GM04503 (cell line): ENCODE measurements around the gene CCDC40.

ENCODE experiments used
- DNase-seq: peaks from one replicate; pipeline ENCODE4 v3.0.0-alpha.2; 2012; ENCODE audit warnings: low read depth

Gene CCDC40

DNA sequence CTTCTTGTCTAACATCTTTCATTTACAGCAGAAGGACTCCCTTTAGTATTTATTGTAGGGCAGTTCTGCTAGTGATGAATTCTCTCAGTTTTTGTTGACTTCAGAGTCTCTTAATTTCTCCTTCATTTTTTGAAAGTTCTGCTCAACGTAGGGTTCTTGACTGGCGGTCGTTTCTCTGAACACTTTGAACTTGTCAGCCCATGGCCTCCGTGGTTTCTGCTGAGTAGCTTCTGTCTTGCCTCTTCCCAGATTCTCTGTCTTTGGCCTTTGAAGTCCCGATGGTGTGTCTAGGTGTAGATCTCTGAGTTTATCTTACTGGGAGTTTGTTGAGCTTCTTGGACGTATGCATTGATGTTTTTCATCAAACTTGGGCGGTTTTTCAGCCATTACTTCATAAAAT lies 78.3 kb downstream of the CCDC40 start:
- DNase-seq, result no peak

DNA sequence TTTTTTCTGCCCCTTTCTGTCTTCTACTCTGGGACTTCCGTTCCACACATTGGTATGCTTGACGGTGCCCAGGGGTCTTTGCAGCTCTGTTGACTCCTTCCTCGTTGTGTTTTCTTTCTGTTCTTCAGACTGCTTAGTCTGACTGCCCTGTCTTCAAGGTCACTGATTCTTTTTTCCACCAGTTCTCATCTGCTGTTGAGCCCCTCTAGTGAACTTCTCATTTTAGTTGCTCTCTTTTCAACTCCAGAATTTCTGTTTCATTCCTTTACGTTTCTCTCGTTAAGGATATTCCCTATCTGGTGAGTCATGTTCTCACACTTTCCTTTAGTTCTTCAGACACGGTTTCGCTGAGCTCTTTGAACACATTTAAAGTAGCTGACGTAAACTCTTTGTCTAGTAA lies 78.7 kb downstream of the CCDC40 start:
- no peak for DNase-seq

DNA sequence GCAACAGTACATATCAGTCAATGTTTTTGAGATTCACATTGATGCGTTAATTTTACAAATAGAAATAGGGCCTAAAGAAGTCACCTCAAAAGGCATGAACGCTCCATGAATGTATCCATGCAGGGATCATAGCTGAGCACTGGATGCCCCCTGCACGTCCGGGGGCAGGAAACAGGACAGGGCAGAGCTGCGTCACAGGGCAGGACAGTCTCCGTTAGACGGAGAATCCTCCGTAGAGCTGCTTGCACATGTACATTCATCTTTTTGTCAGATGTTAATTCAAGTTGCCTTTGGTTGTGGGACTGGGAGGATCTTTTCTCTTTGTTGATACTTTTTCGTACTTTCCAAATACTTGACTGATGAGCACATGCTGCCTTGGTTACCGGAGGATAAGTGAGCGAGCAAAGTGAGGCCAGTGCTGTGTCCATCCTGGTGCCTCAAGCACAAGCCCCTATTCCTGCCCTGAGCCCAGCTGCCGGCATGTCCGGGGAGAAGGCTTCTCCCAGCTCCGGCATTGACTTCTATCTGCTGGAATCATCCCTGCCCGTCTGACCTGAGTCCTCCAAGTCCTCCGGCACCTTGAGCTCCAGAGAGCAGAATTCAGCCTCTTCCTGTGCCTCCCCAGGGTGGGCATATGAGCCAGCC lies 80.0 kb downstream of the CCDC40 start:
- no peak for DNase-seq

DNA sequence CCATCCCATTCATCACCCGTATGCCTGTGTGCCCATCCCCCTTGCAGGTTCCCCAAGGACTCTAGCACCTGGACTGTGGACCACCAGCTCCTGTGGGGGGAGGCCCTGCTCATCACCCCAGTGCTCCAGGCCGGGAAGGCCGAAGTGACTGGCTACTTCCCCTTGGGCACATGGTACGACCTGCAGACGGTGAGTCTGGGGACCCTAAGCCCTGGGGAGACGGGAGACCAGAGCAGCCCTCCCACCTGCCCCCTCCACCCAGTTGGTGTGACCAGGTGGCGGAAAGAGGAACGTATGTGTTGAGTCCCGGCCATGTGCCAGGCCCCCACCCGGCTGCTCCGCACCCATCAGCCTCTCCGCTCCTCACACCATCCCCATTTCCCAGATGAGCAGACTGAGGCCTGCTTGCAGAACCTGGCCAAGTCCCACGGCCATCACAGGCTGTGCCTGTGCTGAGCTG lies 80.5 kb downstream of the CCDC40 start:
- DNase-seq, result no peak

DNA sequence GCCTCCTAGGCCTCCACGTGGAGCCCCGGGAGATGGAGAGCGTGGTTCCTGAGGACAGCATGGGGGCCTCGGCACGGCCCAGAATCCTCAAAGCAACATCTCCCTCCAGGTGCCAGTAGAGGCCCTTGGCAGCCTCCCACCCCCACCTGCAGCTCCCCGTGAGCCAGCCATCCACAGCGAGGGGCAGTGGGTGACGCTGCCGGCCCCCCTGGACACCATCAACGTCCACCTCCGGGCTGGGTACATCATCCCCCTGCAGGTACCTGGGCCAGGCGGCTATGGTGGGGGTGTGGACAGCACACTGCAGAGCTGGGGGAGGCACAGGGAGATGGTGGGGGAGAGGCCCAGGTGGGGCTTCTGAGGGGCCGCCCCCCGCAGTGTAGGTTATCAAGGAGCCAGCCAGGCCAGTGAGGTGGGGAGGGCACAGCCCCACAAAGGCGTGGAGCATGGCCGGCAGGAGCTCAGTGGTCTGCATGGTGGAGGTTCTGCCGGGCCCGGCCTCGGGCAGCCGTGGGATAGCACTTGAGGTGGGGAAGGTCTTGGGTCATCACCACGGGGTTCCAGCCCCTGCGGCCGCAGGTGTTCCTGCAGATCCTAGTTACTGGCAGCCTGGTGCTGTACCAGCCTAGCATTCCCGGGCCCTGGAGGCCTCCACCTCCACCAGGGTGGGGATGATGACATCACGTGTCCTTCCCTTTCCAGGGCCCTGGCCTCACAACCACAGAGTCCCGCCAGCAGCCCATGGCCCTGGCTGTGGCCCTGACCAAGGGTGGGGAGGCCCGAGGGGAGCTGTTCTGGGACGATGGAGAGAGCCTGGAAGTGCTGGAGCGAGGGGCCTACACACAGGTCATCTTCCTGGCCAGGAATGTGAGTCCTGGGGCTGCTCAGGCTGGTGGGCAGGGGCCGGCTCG lies 81.3 kb downstream of the CCDC40 start:
- no peak for DNase-seq

DNA sequence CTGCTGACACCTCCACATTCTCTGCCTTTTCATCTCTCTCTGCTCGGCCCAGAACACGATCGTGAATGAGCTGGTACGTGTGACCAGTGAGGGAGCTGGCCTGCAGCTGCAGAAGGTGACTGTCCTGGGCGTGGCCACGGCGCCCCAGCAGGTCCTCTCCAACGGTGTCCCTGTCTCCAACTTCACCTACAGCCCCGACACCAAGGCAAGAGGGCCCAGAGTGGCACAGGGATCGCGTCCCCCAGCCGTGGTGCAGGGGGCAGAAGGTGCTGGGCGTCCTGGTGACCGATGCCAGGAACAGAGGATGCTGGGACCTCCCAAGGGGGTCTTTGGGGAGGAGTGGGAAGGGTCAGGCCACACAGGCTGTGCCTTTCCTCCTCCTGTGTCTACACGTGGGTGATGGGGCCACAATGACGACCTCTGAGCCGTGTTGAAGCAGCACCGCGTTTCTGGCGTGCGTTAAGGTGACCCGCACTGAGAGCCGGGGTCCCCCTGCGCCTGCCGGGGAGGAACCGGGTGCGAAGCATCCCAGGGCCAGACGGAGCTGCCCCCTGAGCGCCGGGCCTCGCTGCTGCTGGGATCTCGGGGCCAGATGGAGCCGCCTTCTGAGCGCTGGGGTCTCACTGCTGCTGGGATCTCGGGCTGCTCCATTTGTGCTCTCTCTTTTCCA lies 82.3 kb downstream of the CCDC40 start:
- no peak for DNase-seq

DNA sequence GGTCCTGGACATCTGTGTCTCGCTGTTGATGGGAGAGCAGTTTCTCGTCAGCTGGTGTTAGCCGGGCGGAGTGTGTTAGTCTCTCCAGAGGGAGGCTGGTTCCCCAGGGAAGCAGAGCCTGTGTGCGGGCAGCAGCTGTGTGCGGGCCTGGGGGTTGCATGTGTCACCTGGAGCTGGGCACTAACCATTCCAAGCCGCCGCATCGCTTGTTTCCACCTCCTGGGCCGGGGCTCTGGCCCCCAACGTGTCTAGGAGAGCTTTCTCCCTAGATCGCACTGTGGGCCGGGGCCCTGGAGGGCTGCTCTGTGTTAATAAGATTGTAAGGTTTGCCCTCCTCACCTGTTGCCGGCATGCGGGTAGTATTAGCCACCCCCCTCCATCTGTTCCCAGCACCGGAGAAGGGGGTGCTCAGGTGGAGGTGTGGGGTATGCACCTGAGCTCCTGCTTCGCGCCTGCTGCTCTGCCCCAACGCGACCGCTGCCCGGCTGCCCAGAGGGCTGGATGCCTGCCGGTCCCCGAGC lies 82.9 kb downstream of the CCDC40 start:
- DNase-seq, result no peak

DNA sequence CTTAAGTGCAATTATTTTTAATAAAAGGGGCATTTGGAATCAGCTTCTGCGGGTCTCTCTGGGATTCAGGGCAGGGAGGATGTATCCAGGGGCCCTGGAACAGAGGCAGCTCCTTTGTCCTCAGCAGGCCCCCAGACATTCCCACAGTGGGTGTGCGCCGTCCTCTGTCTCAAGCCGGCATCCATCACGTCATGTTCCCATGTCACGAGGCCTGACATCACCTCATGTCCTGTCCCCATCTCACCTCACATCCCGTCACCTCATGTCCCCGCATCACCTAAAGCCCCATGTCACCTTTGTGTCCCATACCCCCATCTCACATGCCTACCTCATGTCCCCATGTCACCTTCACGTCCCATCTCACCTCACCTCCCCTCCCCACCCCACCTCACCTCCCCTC lies 83.4 kb downstream of the CCDC40 start:
- no peak for DNase-seq

DNA sequence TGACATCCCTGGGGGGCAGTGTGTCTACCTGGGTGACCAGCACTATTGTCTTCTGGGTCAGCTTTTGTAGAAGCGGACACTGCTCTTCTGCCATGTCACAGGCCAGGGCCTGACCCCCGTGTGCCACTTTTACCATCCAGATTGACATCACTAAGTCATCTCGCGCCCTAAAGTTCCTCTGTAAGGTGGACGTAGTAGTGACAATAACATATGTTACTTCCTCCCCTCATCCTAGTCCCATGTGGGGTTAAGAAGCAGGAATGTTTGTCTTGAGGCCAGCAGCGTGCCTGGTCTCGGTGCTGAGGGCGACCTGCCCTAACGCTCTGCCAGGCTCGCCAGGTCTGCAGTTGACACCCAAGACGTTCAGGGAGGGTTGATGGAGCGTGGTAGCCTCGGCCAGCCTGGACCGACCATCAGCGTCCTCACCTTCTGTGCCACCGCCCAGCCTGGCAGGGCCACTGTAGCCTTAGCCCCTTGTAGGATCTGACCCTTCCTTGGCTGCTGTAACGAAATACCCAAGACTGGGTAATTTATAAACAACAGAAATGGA lies 85.7 kb downstream of the CCDC40 start:
- no peak for DNase-seq

DNA sequence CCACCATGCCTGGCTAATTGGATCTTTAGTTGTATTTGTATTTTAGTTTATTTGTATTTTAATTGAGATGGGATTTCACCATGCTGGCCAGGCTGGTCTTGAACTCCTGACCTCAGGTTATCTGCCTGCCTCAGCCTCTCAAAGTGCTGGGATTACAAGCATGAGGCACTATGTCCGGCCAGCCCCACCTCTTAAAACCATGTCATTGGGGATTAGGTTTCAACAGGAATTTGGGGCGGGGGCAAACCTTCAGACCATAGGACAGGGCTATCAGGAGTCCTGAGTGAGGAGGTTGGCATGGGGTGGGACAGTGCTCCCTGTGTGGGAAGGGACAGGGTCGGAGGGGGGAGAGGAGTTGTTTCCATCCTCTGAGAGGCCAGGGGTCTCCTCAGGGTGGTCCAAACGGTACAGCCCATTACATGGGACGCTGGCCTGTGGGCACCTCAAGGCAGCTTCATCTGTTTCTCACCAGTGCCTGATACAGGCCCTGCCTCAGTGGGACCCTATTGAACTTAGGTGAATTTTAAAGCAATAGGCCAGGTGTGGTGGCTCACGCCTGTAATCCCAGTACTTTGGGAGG lies 86.6 kb downstream of the CCDC40 start:
- no peak for DNase-seq

DNA sequence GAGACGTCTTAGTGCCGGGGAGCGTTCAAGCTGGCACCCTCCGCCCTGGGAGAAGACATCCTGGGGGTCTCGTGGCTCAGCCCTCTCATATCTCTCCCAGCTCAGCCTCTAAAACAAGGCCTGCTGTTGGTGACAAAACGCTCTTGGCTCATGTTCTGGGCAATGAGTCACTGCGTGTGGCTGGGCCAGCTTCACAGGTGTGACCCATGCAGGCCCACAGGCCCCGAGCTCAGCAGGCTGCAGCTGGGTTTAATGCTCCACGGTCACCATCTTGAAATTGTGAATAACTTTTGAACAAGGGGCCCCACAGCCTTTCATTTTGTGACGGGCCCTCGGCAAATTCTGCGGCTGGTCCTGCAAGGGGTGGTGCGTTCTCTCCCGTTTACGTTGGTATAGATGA lies 87.3 kb downstream of the CCDC40 start:
- DNase-seq, result no peak

DNA sequence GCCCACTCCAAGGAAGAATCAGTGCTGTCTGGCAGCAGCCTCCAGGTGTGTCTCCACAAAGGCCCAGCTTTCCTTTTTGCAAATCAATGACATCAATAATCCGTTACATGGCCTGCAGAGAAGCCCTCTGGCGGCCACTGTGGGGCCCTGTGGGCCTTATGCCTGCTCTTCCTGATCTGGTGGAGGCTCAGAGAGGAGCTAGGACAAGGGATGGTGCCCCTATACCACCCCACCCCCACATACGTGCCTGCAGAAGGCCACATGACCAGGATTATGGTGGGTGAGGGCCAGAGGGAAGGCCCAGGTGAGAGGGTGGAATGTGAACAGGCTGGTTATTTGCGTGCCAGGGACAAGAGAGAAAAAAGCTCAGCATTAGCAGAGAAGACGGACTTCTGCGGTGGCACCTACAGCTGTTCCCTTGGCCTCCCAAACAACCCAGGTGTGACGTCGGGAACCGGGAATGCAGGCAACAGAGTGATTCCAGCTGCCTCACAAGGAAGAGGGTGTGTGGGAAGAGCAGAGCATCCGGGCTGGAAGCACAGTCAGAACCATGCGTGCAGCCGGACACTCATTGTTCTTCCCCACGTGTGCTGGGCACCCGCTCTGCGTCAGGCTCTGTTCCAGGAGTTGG lies 88.0 kb downstream of the CCDC40 start:
- no peak for DNase-seq

DNA sequence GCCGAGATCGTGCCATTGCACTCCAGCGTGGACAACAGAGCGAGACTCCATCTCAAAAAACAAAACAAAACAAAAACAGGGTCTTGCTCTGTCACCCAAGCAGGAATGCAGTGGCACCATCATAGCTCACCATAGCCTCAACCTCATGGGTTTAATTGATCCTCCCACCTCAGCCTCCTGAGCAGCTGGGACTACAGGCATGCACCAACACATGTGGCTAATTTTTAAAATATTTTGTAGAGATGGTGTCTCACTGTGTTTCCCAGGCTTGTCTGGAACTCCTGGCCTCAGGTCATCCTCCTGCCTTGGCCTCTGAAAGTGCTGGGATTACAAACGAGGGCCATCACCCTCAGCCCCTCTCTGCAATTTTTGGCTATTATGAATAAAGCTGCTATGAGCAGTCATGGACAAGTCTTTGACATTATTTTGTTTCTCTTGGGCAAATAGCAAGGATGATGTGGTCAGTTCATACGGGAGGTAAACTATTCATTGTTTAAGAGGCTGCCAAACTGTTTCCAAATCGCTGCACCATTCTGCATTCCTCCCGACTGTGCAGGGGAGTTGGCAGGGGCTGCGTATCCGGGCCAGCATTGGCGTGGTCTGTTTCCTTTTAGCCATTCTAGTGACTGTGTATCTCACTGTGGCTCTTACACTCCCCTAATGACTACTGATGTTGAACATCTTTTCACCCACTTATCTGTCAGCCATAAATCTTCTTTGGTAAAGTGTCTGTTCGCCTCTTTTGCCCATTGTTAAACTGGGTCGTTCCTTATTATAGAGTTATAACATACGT lies 89.4 kb downstream of the CCDC40 start:
- peak; percentile 65 for DNase-seq

DNA sequence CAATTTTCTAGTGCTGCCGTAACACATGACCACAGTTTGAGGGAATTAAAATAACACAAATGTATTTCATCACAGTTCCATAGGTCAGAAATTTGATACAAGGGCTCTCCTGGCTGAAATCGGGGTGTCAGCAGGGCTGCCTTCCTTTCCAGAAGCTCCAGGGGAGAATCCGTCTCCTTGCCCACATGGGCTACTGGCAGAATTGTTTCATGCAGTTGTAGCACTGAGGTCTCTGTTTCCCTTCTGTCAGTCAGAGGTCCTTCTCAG lies 89.9 kb downstream of the CCDC40 start:
- no peak for DNase-seq

DNA sequence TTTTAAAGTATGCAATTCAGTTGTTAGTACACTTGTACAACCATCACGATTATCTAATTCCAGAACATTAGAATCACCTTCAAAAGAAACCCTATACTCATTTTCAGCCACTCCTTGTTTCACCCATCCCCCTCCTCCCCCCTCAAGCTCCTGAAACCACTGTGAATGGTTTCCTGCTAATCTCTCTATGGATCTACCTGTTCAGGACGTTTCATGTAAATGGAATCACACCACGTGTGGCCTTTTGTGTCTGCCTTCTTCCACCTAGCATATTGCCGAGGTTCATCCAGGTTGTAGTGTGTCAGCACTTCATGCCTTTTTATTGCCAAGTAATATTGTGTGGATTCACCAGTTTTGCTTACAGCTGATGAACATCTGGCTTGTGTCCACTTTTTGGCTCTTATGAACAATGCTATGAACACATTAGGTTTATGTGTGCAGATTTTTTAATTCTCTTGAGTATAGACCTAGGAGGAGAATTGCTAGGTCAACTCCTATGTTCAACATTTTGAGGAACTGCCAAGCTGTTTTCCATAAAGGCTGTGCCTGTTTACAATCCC lies 92.6 kb downstream of the CCDC40 start:
- DNase-seq, result no peak

DNA sequence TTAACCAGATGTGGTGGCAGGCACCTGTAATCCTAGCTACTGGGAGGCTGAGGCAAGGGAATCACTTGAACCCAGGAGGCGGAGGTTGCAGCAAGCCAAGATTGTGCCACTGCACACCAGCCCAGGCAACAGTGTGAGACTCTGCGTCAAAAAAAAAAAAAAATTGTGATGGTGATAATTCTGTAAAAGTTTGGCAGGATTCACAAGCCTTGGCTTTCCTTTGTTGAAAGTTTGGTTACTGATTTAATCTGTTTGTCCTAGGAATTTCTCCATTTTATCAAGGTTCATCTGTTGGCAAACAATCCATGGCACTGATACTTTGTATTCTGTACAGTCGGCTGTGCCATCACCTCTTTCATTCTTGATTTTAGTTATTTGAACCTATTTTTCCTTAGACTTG lies 94.5 kb downstream of the CCDC40 start:
- no peak for DNase-seq

DNA sequence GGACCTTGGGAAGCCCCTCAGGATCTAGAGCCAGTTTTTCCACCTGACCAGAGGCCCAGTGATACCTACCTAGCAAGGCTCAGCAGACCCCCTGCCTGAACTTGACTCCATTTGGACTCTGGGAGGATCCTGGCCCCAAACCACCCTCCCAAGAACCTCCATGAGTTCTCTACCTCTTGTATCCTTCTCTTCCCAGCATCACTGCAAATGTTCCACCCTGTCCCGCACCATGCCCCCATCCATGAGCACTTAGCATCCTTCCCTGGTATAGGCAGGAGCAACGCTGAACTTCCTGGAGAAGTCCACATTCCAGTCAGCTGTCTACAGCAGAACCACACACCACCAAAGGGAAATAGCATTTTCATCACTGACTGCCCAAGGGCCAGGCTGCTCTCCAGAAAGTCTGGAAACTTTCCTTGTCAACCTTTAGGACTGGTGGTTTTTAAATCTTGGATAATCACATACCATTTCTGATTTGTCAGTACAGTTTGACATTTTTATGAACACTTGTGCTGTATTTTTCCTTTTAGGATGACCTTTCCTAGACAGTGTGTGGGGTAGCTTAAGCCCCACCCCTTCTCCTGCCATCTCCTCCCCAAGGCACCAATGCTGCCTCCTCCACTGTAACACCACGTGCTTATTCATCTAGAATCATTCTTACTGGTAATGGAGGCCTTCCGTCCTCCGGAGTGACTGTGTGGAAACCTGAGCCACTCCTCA lies 96.6 kb downstream of the CCDC40 start:
- no peak for DNase-seq

DNA sequence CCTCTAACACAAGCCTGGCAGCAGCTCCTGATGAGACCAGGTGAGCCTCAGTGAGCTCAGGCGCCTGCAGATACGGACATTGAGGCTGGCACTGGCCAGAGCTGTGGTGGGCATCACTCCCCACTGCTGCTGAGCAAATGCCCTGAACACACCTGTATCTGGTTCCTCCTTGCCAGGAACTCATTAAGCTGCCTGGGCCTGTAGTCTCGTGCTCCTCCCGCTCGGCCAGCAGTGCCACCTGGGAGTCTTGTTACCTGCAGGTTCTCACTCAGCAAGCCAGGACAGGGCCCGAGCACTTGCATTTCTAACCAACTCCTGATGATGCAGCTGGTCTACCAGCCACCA lies 97.2 kb downstream of the CCDC40 start:
- no peak for DNase-seq

DNA sequence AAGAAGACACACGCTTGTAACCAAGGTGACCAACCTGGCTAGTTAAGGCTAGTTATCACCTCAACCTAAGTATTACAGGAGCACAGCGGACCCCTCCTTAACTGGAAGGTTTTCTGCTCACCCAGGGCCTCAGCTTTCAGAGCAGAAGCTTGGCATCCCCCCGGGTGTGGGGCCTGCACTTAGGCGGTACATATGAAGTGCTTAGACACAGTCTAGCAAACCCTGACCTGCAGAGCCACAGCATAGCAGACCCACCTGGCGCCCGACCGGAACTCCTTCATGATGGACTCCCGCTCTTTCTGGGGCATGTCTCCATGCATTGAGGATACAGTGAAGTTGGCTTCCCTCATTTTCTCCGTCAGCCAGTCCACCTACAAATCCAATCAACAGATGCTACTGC lies 100.7 kb downstream of the CCDC40 start:
- DNase-seq, result no peak

DNA sequence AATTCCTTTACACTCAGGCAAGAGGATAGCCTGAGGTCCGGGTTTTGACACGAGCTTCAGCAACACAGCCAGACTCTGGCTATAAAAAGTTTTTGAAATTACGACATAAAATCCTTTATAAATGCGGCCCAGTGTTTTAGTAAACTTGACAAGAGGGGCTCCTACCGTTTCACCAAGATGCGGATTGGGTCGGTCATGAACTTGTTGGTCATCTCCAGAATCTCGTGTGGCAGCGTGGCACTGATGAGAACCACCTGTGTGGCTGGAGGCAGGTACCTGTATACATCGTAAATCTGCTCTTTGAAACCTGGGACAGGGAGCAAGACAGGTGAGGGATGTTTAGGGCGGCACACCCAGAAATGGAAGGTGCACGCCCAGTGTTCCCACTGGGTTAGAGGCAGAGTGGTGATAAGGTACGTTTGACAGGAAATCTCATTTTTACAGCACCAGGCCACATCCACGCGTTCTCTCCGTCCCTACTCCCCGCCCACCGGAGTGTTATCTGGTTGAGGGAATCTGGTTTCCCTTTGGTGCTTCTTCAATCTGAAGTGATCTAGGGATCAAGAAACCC lies 102.5 kb downstream of the CCDC40 start:
- no peak for DNase-seq
